GM19035 (cell line): ENCODE data around the gene RANBP3.

ENCODE experiments used
- ATAC-seq: cut with Tn5 transposase; IDR thresholded peaks from one replicate; pipeline ENCODE4 v1.9.1; 2021; ENCODE audit not compliant: unreplicated experiment

The RANBP3 gene

DNA sequence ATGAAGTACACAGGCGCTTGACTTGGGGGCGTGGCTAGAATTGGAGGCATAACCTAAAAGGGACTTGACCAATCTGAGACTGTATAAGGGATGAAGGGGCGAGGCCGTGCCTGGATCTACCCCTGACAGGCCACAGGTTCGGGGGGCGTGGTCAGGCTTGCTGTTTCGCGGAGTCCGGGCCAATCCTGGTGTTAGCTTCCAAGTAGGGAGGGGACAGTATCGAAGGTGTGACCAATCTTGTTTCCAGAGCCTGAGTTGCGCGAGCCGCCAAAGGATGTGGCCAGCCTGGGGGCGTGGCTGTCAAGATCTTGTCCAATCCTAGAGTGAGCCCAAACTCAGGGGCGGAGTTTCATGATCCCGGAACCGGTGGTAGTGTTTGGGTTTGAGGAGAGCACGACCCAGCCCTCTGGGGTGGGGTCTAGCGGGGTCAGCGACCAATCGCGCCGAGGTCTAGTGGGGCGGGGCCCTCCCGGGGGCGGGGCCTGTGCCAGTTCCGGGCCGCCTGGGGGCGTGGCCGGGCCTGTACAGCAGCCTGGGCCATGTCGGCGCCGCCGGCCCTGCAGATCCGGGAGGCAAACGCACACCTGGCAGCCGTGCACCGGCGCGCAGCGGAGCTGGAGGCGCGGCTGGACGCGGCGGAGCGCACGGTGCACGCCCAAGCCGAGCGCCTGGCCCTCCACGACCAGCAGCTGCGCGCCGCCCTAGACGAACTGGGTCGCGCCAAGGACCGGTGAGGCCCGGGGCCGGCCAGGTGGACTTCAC lies 73.4 kb downstream of the RANBP3 start, which contains the start of gene VMAC:
VMAC (plus strand) TSS at position 521 of the 762 bp plus-strand sequence; CDS start at position 540, 19 bp downstream.
- peak; percentile 80 for ATAC-seq

DNA sequence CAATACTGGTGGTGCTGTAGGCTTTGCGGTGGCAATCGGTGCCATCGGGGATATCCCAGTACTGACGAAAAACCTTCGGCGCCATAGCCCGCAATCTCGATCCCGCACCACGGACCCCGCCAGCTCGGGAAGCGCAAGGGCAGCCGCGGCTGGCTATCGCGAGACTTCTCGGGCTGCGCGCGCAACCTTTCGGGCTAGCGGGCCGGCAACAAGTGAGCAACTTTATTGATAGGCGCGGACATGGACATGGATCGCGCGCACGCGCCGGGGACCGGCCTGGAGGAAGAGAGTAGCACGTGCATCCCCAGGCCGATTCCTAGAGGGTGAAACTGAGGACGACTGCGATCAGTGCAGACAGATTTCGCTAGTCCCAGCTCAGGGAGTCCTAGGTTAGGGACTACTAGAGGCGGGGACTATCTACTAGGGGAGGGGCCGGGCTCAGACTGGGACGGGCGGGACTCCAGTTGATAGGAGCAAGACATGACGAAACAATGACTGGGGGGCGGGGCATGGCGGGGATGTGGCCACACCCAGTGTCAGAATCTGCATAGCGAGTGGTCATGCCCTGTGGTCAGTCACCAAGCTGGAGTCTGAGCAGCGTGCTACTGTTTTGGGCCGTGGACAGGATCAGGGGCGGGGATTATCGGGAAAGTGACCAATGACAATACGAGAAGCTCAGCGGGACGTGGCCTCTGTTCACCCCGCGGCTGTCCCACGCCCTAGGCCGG lies 74.2 kb downstream of the RANBP3 start, which contains the start of gene NDUFA11:
NDUFA11 (minus strand) TSS at position 167 of the 728 bp plus-strand sequence; CDS start at position 85, 82 bp downstream.
- peak; percentile 40 for ATAC-seq

- no peak for ATAC-seq
These were observed 74.8 kb downstream of the RANBP3 start for GRCh38 chr19:5903056-5903623.

DNA sequence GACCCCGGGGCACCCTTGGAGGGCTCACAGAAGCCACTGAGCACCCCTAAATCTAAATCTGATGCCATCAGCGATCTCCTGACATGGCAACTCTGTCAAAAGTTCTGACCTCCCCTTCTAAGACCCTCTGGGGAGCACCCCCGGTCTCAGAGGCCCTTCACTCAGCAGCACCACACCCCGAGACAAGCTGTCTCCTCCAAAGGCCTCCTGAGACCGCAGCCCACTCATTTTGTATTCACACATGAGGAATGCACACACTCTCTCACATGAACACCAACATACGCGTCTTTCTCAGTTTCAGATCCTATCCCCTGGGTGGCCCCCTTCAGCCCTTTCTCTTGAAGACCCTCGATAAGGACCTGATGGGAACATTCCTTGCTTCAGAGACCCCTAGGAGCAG lies 77.0 kb downstream of the RANBP3 start:
- ATAC-seq, result no peak

GRCh38 chr19:5899728-5900526 lies 78.0 kb downstream of the RANBP3 start:
- no peak for ATAC-seq

DNA sequence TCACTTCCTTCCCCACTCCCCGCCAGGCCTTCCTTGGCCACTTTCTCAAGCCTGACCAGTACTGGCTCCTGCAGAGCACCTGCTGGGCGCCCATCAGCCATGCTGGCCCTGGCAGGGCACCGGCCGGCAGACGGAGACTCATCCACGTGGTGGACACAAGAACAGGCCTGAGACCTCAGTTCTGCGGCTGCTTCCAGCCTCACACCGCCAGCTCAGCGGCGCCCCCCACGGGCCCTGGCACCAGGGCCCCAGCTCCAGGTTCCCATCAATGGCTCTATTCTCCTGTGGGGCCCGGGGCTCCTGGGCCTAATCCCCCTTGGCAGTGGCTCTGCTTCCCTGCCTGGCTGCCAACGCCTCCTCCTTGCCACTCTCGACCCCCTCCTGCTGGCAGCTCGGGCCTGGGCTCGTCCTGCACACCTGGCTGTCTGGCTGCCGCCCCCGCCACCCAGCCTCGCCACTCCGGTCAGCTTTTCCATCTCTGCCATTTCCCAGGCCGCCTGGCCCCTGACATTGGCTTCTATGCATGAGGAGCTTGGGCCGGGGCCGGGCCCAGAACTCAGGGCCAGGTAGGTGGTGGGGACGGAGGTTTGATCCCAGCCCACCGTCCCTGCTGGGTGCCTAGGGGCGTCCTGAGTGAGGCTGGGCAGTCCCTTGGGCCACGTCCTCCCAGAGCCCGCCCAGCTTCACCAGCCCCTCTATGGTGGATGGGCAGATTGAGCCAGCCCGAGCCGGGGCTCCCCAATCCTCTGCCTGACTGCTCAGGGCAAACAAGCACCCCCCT lies 80.6 kb downstream of the RANBP3 start:
- ATAC-seq, result no peak

- no peak for ATAC-seq
These were observed 81.4 kb downstream of the RANBP3 start for GRCh38 chr19:5896365-5897076.

DNA sequence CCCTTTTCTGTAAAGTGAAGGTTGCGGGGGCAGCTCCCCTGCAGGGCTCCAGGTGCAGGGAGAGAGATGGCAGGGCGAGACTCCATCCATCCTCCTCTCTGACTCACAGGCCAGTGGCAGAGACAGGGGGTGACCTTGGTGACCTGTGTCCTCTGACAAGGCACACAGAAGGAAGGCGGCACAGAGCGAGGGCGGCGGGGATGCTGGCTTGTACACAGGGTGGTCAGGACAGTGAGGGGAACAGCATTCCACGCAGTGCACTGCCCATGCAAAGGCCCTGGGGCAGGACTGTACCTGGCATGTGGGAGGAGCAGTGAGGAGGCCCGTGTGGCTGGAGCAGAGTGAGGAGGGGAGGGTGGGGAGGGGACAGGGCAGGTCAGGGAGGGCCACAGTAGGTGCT lies 82.0 kb downstream of the RANBP3 start:
- ATAC-seq, result no peak

DNA sequence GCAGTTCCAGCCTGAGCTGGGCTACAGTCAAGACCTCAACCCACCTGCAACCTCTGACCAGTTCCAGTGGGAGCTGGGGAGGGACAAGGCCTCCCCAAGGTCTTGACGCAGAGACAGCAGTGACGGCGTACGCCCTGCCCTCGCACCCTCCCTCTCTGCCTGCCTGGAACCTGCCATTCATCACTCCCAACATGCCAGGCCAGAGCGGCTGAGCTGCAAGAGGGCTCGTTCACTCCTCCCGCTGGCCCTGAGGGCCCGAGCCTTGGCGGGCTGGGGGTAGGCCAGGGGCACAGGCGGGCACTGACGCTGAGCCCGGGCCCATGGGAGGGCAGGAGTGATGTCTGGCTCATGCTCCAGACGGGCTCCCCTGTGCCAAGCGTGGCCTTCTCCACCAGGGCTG lies 82.5 kb downstream of the RANBP3 start:
- ATAC-seq, result no peak

GRCh38 chr19:5894704-5895349 lies 83.1 kb downstream of the RANBP3 start:
- ATAC-seq, result no peak

DNA sequence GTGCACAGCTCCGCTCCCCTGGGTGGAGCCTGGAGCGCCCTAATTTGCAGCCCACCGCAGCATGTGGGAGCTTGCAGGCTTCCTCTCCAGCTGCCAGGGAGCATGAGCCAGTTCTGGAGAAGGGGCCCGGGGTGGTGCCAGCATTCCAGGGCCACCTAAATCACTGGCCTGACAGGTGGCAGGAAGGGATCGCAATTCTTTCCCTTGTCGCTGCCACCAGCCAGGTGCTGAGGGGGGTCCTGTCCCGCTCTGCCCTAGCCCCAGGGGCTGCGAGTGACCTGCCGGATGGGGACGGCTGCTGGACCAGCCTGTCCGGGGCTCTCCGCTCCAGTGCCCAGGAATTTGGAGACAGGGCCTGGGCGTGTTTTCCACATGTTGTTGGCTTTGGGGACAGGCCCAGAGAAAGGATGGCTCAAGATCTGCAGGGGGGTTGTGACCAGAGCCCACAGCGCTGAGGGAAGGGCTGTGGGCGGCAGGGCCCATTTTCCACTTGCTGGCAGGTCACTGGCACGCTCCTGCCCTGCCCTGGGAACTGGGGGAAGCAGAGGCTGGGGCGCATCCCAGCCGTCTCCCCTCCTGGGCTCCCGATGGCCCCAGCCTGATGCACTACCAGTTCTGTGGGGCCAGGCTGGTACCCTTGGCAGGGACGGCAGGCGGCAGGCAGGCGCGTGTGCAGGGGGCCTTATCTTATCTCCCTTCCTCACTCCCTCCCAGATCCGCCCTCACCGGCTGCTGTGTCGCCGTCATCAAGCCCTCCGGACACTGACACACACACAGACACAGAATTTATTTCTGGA lies 83.8 kb downstream of the RANBP3 start:
- no peak for ATAC-seq

GRCh38 chr19:5893296-5893903 lies 84.5 kb downstream of the RANBP3 start:
- ATAC-seq, result no peak

DNA sequence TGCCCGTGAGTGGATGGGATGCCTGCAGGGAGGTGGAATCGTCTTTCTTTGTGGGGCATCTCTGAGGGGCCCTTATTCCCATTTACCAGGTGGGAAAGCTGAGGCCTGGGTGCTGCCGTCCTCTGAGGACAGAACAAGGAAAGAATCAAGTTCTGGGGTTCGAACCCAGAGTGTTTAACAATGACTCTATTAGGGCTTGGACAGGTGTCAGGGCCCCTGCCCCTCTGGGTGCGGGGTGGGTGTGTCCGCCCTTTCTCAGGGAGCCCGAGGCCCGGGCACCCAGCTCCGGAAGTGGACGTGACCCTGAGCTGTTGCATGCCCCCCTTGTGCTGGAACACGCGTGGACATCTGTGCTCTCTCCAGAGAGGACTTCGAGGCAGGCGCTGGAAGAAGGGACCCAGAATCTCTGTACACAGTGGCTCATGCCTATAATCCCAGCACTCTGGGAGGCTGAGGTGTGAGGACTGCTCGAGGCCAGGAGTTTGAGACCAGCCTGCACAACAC lies 85.1 kb downstream of the RANBP3 start:
- no peak for ATAC-seq

DNA sequence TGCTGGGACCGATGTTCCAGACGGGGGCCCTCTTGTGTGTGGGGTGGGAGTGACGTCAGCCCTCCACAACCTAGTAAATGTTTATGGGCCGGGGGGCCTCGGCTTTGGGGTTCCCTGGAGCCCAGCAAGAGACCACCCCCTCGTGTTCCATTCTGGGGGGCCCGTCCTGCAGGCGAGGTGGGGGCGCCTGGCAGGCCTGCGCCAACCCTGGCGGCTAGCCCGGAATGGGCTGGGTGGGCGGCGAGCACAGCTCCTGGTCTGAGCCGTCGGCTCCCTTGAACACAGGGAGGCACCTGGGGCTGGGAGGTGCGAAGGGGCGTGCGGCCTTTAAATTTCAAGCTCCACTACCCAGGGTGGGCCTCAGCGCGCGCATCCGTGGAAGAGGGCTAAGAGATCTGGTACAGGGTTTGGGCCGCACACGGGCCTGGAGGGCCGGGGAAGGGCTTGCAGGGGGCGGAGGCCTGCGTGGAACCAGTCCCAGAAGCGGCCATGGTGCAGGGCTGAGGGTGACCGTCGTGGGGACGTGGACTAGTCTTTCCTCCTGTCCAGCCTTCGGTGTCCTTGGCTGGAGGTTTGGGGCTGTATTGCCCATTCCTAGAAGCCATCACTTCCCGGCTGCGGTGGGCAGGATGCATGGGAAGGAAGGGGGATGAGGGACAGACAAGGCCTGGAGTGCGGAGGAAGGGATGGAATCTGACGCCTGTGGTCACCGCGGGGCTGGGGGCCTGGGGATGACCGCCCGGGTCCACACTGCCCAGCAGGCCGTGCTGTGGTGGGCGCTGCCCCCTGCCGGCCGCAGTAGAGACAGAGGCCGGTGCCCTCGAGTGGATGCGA lies 85.8 kb downstream of the RANBP3 start:
- no peak for ATAC-seq

DNA sequence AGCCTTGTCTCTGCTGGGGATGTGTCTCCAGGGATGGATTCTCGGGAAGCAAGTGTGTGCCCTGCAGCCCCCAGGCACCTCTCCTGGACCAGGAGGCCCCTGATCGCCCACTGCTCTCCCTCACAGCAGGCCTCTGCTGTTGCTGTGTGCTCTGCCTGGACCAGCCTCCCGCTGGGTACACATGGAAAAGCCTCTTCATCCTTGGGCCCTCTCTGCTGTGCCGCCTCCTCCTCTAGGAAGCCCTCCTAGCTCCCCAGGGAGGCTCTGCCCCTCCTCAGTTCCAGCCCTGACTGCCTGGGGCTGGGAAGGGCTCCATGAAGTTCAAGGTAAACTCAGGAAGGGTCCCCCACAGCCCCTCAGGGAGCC lies 86.4 kb downstream of the RANBP3 start:
- ATAC-seq, result no peak

DNA sequence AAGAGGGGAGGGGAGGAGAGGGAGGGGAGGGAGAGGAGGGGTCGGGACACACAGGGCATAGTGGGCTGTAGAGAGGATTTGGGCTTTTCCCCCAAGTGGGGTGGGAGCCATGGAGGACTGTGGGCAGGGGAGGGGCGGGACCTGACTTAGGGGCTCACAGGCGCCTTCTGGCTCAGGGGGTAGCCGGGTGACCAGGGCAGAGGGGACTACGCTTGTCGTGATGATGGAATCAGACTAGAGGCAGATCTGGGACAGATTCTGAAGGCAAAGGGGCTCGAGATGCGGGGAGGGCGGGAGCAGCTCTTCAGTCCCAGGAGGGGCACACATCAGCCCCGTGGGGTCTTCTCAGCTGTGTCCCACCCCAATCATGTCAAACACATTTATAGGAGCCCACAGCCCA lies 87.8 kb downstream of the RANBP3 start:
- no peak for ATAC-seq
